Right cardiac atrium (tissue), 5 donors: ENCODE data around the gene UBE4B. TPM values are rescaled to one million over a fixed set of nuclear protein-coding genes. Genes with fewer than 3 reads are reported as not detected.
"Not testable (repeated sequence)": the region's sequence is repeated elsewhere in the genome, so short reads cannot be mapped to it uniquely, and the experiment has no call there.

ENCODE experiments used
- ATAC-seq, 2 donors: fragments of 200-7000 bp; cut with Tn5 transposase; one replicate each; pipeline versions ENCODE4 v1.8.0 to v1.9.1; 2020; ENCODE audit warnings: moderate library complexity in 2 of 2, mild to moderate bottlenecking in 1 of 2
- DNase-seq, 3 donors: peaks; one replicate each; pipeline ENCODE4 v3.0.0-alpha.2; 2020
- H3K27ac ChIP-seq: one replicate; pipeline ENCODE4 v1.5.1; 2013; ENCODE audit warnings: mild to moderate bottlenecking, low read length, control low read depth, moderate library complexity
- H3K27me3 ChIP-seq: one replicate; pipeline ENCODE4 v1.6.1; 2013; ENCODE audit not compliant: control insufficient read depth, insufficient read depth
- H3K4me1 ChIP-seq: one replicate; pipeline ENCODE4 v1.6.1; 2013; ENCODE audit warnings: low read length; ENCODE audit not compliant: control insufficient read depth, insufficient read depth
- H3K4me3 ChIP-seq: one replicate; pipeline ENCODE4 v1.5.1; 2013; ENCODE audit warnings: low read length, control low read depth
- H3K9me3 ChIP-seq: one replicate; pipeline ENCODE4 v1.6.1; 2013; ENCODE audit warnings: low read length; ENCODE audit not compliant: control insufficient read depth
- WGBS: extraction: QIAGEN DNeasy Blood & Tissue Kit; methylation state at CpG from one replicate; pipeline ENCODE4 v1.1.7; 2013; 5-methylcytosine and 5-hydroxymethylcytosine counted together
- intact Hi-C, 4 donors: fragments of 100-400 bp; cut with DNase I; formaldehyde crosslinking; loops; one replicate each; pipeline versions ENCODE4 v1.11.0 to v1.14.0; 2022 to 2023
- long read RNA-seq, 4 donors: library from polyadenylated mRNA; unstranded; transcript quantifications; one replicate each; pipeline ENCODE4 v2.0.0, GENCODE V29; 2020 to 2021
- polyA plus RNA-seq: library from polyadenylated mRNA; stranded (reverse); fragments of 200-250 nt; gene quantifications from one replicate; pipeline ENCODE4 v1.2.3, GENCODE V29; 2013
- total RNA-seq, 4 donors: library from RNA; stranded (reverse); fragmentation: NEBNext Ultra II Directional; extraction: Animal tissue kit (Norgen Biotek cat#: 25700); gene quantifications; one replicate each; pipeline ENCODE4 v1.2.1, GENCODE V29; 2021
- donor health status: healthy with polysubstance abuse.
- donor health status: DM: no; HTN: yes; CAD: no.
- donor health status: DM: no; HTN: no; CAD: no.
- donor health status: DM: no; HTN: yes; CAD: no; lungs with severe emphysema.
- donor health status: DM: yes; HTN: yes; CAD: no.

Gene UBE4B
- 10 to 100 TPM; 53.8 to 90.5 (median 65.3) TPM for total RNA-seq
- 24.1 TPM for polyA plus RNA-seq
- long read RNA-seq, donor 1, partial matches to known transcripts = 35 of 47 reads
- long read RNA-seq, donor 1, other reads (novel, unspliced or antisense) = 10 of 47 reads
- long read RNA-seq, donor 2, partial matches to known transcripts = 3 of 9 reads
- long read RNA-seq, donor 2, other reads (novel, unspliced or antisense) = 6 of 9 reads
- long read RNA-seq, donor 3, partial matches to known transcripts = 38 of 50 reads
- long read RNA-seq, donor 3, other reads (novel, unspliced or antisense) = 11 of 50 reads
- long read RNA-seq, donor 4, partial matches to known transcripts = 27 of 32 reads
- long read RNA-seq, donor 4, other reads (novel, unspliced or antisense) = 4 of 32 reads

- H3K4me1 ChIP-seq = no peaks in the 10 kb centered on the region
- DNase-seq (peak; percentile 98 to 100 (median 99)), ATAC-seq (peak; percentile 100)
- H3K27me3 ChIP-seq = no peaks in the 10 kb centered on the region
- peak within 1 kb of the TSS; percentile 83 for H3K27ac ChIP-seq
- H3K9me3 ChIP-seq = no peaks in the 10 kb centered on the region
- WGBS = under 1% methylated on average over 73 of the region's 73 CpGs
- intact Hi-C loops = loop anchor here in 3 of 4 donors (5.0 to 10.0 kb wide), 4 partner anchors 72 to 155 kb away; partner anchors contain the start of genes LZIC (in 1 of the 3) and NMNAT1 (in 1 of the 3)
- H3K4me3 ChIP-seq = peak within 1 kb of the TSS; percentile 80
Observed at GRCh38 chr1:10032590-10033358, at the start of gene UBE4B. UBE4B (plus strand) TSS chr1:10032958; CDS start chr1:10033671, 713 bp downstream.

- Histone ChIP-seq H3K4me1 (peaks cover 1% of the 10 kb centered on the region), H3K9me3 (no peaks in the 10 kb centered on the region), H3K27me3 (no peaks in the 10 kb centered on the region), H3K27ac (no peak overlapping the region), H3K4me3 (no peak overlapping the region)
- ATAC-seq (no peak), DNase-seq (no peak)
- intact Hi-C loops = no loop called here
- 66% methylated on average over 5 of the region's 5 CpGs for WGBS
Observed at GRCh38 chr1:9984253-9984652, 48.5 kb upstream of the UBE4B start.

- DNase-seq (no peak), ATAC-seq (no peak)
- H3K27me3 ChIP-seq = no peaks in the 10 kb centered on the region
- intact Hi-C loops = no loop called here
- H3K27ac ChIP-seq = no peak overlapping the region
- H3K4me1 ChIP-seq = peaks cover 4% of the 10 kb centered on the region
- WGBS = 38% methylated on average over 6 of the region's 6 CpGs
- no peaks in the 10 kb centered on the region for H3K9me3 ChIP-seq
- H3K4me3 ChIP-seq = no peak overlapping the region
Observed at GRCh38 chr1:9985001-9985400, 47.8 kb upstream of the UBE4B start.

- Histone ChIP-seq H3K4me1 (peaks cover 3% of the 10 kb centered on the region), H3K9me3 (no peaks in the 10 kb centered on the region), H3K27me3 (no peaks in the 10 kb centered on the region), H3K27ac (no peak overlapping the region), H3K4me3 (no peak overlapping the region)
- ATAC-seq = no peak
- 84% methylated on average over 5 of the region's 5 CpGs for WGBS
- intact Hi-C loops = no loop called here
- DNase-seq = no peak
Observed at GRCh38 chr1:9989773-9990172, 43.0 kb upstream of the UBE4B start.

- Histone ChIP-seq H3K27me3 (no peaks in the 10 kb centered on the region), H3K4me1 (peaks cover 3% of the 10 kb centered on the region), H3K27ac (peak overlapping the region; percentile 14), H3K9me3 (no peaks in the 10 kb centered on the region), H3K4me3 (no peak overlapping the region)
- DNase-seq (peak; percentile 47 to 73 (median 62)), ATAC-seq (peak; percentile 77 to 82)
- intact Hi-C loops = no loop called here
- 38% methylated on average over 2 of the region's 2 CpGs for WGBS
Observed at GRCh38 chr1:9990944-9991343, 41.8 kb upstream of the UBE4B start.

DNA sequence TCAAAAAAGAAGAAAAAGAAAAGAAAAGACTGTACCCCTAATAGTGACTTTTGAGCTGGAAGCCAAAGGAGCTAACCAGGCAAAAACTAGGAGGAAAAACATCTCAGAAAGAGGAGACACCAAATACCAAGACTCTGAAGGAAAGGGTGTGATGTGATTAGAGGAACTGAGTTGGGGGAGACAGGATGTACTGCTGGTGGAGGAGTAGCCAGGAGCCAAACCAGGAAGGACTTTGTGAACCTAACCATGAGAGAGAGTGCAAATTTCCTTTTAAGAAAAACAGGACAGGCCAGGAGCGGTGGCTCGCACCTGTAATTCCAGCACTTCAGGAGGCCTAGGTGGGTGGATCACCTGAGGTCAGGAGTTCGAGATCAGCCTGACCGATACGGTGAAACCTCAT, 39.8 kb upstream of the UBE4B start:
- Histone ChIP-seq H3K27me3 (no peaks in the 10 kb centered on the region), H3K4me3 (no peak overlapping the region), H3K27ac (peak overlapping the region; percentile 86), H3K4me1 (peaks cover 3% of the 10 kb centered on the region), H3K9me3 (no peaks in the 10 kb centered on the region)
- peak in 1 of 2 donors; percentile 73 for ATAC-seq
- WGBS = 62% methylated on average over 5 of the region's 5 CpGs
- intact Hi-C loops = no loop called here
- DNase-seq = no peak

GRCh38 chr1:9993561-9994075, 39.1 kb upstream of the UBE4B start:
- H3K27ac ChIP-seq = peak overlapping the region; percentile 86
- 64% methylated on average over 7 of the region's 7 CpGs for WGBS
- intact Hi-C loops = no loop called here

DNA sequence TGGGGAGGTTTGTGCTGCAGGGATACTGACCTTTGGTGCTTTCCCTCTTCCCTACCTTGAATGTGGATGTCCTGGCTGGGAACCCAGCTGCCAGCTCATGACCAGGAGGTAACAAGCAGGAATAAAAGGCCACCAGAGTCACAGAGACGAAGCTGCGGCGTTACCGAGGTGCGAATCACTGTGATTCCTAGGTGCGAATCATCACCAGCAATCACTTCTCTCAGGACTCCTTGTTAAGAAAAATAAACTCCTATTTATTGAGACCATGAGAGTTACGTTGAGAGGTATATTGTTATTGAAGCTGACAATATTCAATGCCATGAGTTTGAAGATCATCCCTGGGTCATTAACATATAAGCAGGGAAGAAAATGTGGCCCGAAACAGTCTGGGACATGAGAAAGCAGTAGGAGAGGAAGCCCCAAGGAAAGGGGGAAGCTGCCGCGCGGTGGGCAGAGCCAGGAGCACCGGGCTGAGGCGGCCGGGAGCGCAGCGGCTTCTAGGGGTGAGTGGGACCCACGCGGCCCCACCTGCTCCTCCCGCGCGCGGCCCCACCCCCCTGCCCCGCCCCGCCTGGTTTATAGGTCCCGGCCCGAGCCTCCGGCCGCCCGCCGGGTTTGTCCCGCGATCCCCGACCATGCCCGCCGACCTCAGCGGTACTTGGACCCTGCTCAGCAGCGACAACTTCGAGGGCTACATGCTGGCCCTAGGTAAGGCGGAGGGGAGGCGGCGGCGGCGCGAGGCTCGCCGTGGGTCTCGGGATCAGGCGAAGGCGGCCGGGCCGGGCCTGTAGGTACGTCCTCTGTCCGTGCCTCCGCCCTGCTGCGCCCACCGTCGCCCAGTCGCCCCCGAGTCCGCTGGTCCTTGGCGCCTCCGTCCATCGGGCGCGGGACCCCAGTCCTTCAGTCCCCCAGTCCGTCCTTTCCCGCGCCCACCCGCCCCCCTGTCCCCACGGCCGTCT, 35.9 kb upstream of the UBE4B start, which contains the start of gene RBP7:
Gene RBP7, plus strand, starts transcription at position 605 of the 959 bp plus-strand sequence. Its CDS starts 31 bp downstream, at position 636.
- Histone ChIP-seq H3K9me3 (no peaks in the 10 kb centered on the region), H3K27ac (peak within 1 kb of the TSS; percentile 40), H3K27me3 (no peaks in the 10 kb centered on the region), H3K4me3 (peak within 1 kb of the TSS; percentile 66), H3K4me1 (no peaks in the 10 kb centered on the region)
- DNase-seq = peak; percentile 23 to 78 (median 76)
- 7% methylated on average over 71 of the region's 71 CpGs for WGBS
- intact Hi-C loops = no loop called here
- peak; percentile 73 to 74 for ATAC-seq

More at GRCh38 chr1:9993561-9994075, 39.1 kb upstream of the UBE4B start:
- Histone ChIP-seq H3K4me1 (peaks cover 3% of the 10 kb centered on the region), H3K9me3 (no peaks in the 10 kb centered on the region), H3K4me3 (no peak overlapping the region), H3K27me3 (no peaks in the 10 kb centered on the region)
- ATAC-seq = no peak
- DNase-seq = no peak

- ATAC-seq (no peak), DNase-seq (no peak)
- 81% methylated on average over 8 of the region's 8 CpGs for WGBS
- no peaks in the 10 kb centered on the region for H3K9me3 ChIP-seq
- no peaks in the 10 kb centered on the region for H3K4me1 ChIP-seq
- H3K27ac ChIP-seq = no peak overlapping the region
- H3K27me3 ChIP-seq = no peaks in the 10 kb centered on the region
- no peak overlapping the region for H3K4me3 ChIP-seq
- intact Hi-C loops = no loop called here
Observed at GRCh38 chr1:10001016-10001665, 31.6 kb upstream of the UBE4B start.

DNA sequence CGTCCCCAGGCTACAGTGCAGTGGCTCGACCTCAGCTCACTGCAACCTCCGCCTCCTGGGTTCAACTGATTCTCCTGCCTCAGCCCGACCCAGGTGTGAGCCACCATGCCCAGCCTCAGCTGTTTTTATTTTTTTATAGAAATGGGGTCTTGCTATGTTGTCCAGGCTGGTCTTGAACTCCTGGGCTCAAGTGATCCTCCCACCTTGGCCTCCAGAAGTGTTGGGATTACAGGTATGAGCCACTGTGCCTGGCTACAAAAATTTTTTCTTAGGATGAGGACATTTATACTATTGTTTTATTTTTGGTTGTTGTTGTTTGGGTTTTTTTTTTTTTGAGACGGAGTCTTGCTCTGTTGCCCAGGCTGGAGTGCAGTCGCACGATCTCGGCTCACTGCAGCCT, 27.5 kb upstream of the UBE4B start:
- H3K27me3 ChIP-seq, H3K4me3 ChIP-seq, DNase-seq, intact Hi-C loops, H3K9me3 ChIP-seq, ATAC-seq, H3K4me1 ChIP-seq, H3K27ac ChIP-seq: not testable (repeated sequence)
- WGBS = 93% methylated on average over 8 of the region's 8 CpGs
